Neuronal stem cell (in vitro differentiated cells): ENCODE results near the gene C4orf36.

Experiments
- DNase-seq: peaks from one replicate; pipeline ENCODE4 v3.0.0-alpha.2; 2013; ENCODE audit warnings: low spot score
- H2AFZ ChIP-seq: one replicate; pipeline ENCODE4 v1.6.1; 2013; ENCODE audit warnings: mild to moderate bottlenecking, low read length, inconsistent platforms
- H2AK5ac ChIP-seq: 2 replicates; pipeline ENCODE4 v1.6.1; 2013; ENCODE audit warnings: low read depth, mild to moderate bottlenecking, inconsistent platforms, low read length, moderate library complexity, mixed read lengths
- H2BK120ac ChIP-seq: 2 replicates; pipeline ENCODE4 v1.6.1; 2013; ENCODE audit warnings: low read depth, mild to moderate bottlenecking, inconsistent platforms, low read length, moderate library complexity, mixed read lengths
- H2BK12ac ChIP-seq: one replicate; pipeline ENCODE4 v1.6.1; 2013; ENCODE audit warnings: low read length, inconsistent platforms
- H2BK15ac ChIP-seq: 2 replicates; pipeline ENCODE4 v1.6.1; 2013; ENCODE audit warnings: mild to moderate bottlenecking, low read length, inconsistent platforms, mixed read lengths
- H2BK5ac ChIP-seq: one replicate; pipeline ENCODE4 v1.6.1; 2013; ENCODE audit warnings: inconsistent platforms, mild to moderate bottlenecking, low read length, moderate library complexity
- H3K14ac ChIP-seq: one replicate; pipeline ENCODE4 v1.6.1; 2013; ENCODE audit warnings: low read length, inconsistent platforms
- H3K18ac ChIP-seq: 2 replicates; pipeline ENCODE4 v1.6.1; 2013; ENCODE audit warnings: low read length, inconsistent platforms
- H3K23ac ChIP-seq: 2 replicates; pipeline ENCODE4 v1.6.1; 2013; ENCODE audit warnings: low read depth, mild to moderate bottlenecking, mixed read lengths, low read length, inconsistent platforms; ENCODE audit not compliant: poor library complexity
- H3K27ac ChIP-seq: replicated peaks from 3 replicates; pipeline ENCODE4 v1.5.1; 2013; ENCODE audit warnings: low read length, inconsistent platforms
- H3K27me3 ChIP-seq, 3 experiments: 2 replicates each; pipeline ENCODE4 v1.6.1; 2013; ENCODE audit warnings: low read length in 3 of 3, mild to moderate bottlenecking in 2 of 3, inconsistent platforms in 1 of 3, low read depth in 1 of 3, mixed read lengths in 1 of 3, moderate library complexity in 1 of 3; ENCODE audit not compliant: control insufficient read depth in 3 of 3, insufficient read depth in 3 of 3
- H3K36me3 ChIP-seq, 2 donors: replicated peaks in 1 of 2; 2 replicates each; pipeline ENCODE4 v1.6.1; 2013; ENCODE audit warnings: low read length in 2 of 2; ENCODE audit not compliant: control insufficient read depth in 2 of 2, insufficient read depth in 2 of 2
- H3K4ac ChIP-seq: 2 replicates; pipeline ENCODE4 v1.6.1; 2013; ENCODE audit warnings: inconsistent platforms, mild to moderate bottlenecking, low read length, moderate library complexity
- H3K4me1 ChIP-seq, 2 donors: 1 replicate in 1 of 2; 2 replicates in 1 of 2; pipeline ENCODE4 v1.6.1; 2013; ENCODE audit warnings: low read length in 2 of 2, low read depth in 1 of 2; ENCODE audit not compliant: control insufficient read depth in 2 of 2, insufficient read depth in 1 of 2
- H3K4me2 ChIP-seq: one replicate; pipeline ENCODE4 v1.6.1; 2013; ENCODE audit warnings: mild to moderate bottlenecking, low read length, inconsistent platforms; ENCODE audit not compliant: insufficient read depth, poor library complexity, severe bottlenecking
- H3K4me3 ChIP-seq, 2 donors: 2 replicates each; pipeline ENCODE4 v1.5.1; 2013; ENCODE audit warnings: low read length in 2 of 2, mild to moderate bottlenecking in 2 of 2, inconsistent platforms in 1 of 2, moderate library complexity in 1 of 2
- H3K79me1 ChIP-seq: one replicate; pipeline ENCODE4 v1.6.1; 2013; ENCODE audit warnings: low read depth, mild to moderate bottlenecking, inconsistent platforms, low read length, moderate library complexity
- H3K9ac ChIP-seq: one replicate; pipeline ENCODE4 v1.6.1; 2013; ENCODE audit warnings: mild to moderate bottlenecking, low read depth, low read length, inconsistent platforms; ENCODE audit not compliant: poor library complexity
- H3K9me3 ChIP-seq, 2 donors: replicated peaks in 1 of 2; 2 replicates each; pipeline versions ENCODE3 to v1.6.1; 2013; ENCODE audit warnings: low read length in 2 of 2, mild to moderate bottlenecking in 2 of 2, inconsistent platforms in 1 of 2, low read depth in 1 of 2, mixed read lengths in 1 of 2, moderate library complexity in 1 of 2; ENCODE audit not compliant: control insufficient read depth in 2 of 2, insufficient read depth in 1 of 2
- H4K8ac ChIP-seq: one replicate; pipeline ENCODE4 v1.6.1; 2013; ENCODE audit warnings: low read depth, mild to moderate bottlenecking, inconsistent platforms, low read length, moderate library complexity
- H4K91ac ChIP-seq: one replicate; pipeline ENCODE4 v1.6.1; 2013; ENCODE audit warnings: low read length, low read depth, mild to moderate bottlenecking, inconsistent platforms; ENCODE audit not compliant: poor library complexity
- WGBS, 2 donors: extraction: QIAGEN DNeasy Blood & Tissue Kit; methylation state at CpG; one replicate each; pipeline ENCODE4 v1.1.7; 2013; ENCODE audit warnings: missing lambda C conversion rate in 2 of 2, mixed read lengths in 1 of 2; ENCODE audit not compliant: insufficient read length in 2 of 2, insufficient replicate concordance in 1 of 2; ENCODE audit errors: extremely low coverage in 2 of 2; 5-methylcytosine and 5-hydroxymethylcytosine counted together

Gene C4orf36

GRCh38 chr4:86833615-86834014 lies 58.6 kb downstream of the C4orf36 start:
- Histone ChIP-seq H2BK12ac (no peak overlapping the region), H3K27me3 (peaks cover 0 to 3% (median 0%) of the 10 kb centered on the region in 3 experiments), H3K4ac (no peak overlapping the region), H3K4me3 (no peak overlapping the region), H3K27ac (no peak overlapping the region), H3K4me1 (peaks cover 0 to 2% of the 10 kb centered on the region in 2 donors), H3K4me2 (no peak overlapping the region), H3K23ac (no peak overlapping the region), H3K18ac (no peak overlapping the region), H4K91ac (no peak overlapping the region), H4K8ac (no peak overlapping the region), H3K14ac (no peak overlapping the region), H2AK5ac (no peak overlapping the region), H3K9ac (no peak overlapping the region), H3K9me3 (peaks cover 0 to 2% of the 10 kb centered on the region in 2 donors), H2BK120ac (no peak overlapping the region), H3K79me1 (no peaks in the 10 kb centered on the region), H2BK15ac (no peak overlapping the region), H2AFZ (no peak overlapping the region), H3K36me3 (no peaks in the 10 kb centered on the region), H2BK5ac (no peak overlapping the region)
- no CpG with 5 or more reads among the region's 1 CpG for WGBS, 2 donors
- DNase-seq = no peak

- no peak overlapping the region for H3K4ac ChIP-seq
- H3K9me3 ChIP-seq = peaks cover 0 to 2% of the 10 kb centered on the region in 2 donors
- no peak for DNase-seq
- H3K9ac ChIP-seq = no peak overlapping the region
- no peak overlapping the region for H2BK12ac ChIP-seq
- H3K4me2 ChIP-seq = no peak overlapping the region
- H4K91ac ChIP-seq = no peak overlapping the region
- H2AFZ ChIP-seq = peak overlapping the region; percentile 42
- H3K27ac ChIP-seq = no peak overlapping the region
- no peaks in the 10 kb centered on the region for H3K27me3 ChIP-seq
- no peak overlapping the region for H2BK120ac ChIP-seq
- WGBS, 2 donors = no CpG with 5 or more reads among the region's 5 CpGs
- peaks cover 0 to 2% of the 10 kb centered on the region in 2 donors for H3K4me1 ChIP-seq
- H3K23ac ChIP-seq = no peak overlapping the region
- no peaks in the 10 kb centered on the region for H3K79me1 ChIP-seq
- no peak overlapping the region for H4K8ac ChIP-seq
- H2BK5ac ChIP-seq = no peak overlapping the region
- no peak overlapping the region for H3K18ac ChIP-seq
- H2BK15ac ChIP-seq = no peak overlapping the region
- no peaks in the 10 kb centered on the region for H3K36me3 ChIP-seq
- H3K4me3 ChIP-seq = no peak overlapping the region
- H2AK5ac ChIP-seq = no peak overlapping the region
- H3K14ac ChIP-seq = no peak overlapping the region
Measured at GRCh38 chr4:86831262-86832130, 60.7 kb downstream of the C4orf36 start.
